ENCODE data around the gene SLC25A23. TPM values are rescaled to one million over a fixed set of nuclear protein-coding genes. Genes with fewer than 3 reads are reported as not detected.

The SLC25A23 gene
- total and polyA plus RNA-seq, 9 donors, result 26.7 to 74.0 (median 43.8) TPM

- TF ChIP-seq, protein P1, sequence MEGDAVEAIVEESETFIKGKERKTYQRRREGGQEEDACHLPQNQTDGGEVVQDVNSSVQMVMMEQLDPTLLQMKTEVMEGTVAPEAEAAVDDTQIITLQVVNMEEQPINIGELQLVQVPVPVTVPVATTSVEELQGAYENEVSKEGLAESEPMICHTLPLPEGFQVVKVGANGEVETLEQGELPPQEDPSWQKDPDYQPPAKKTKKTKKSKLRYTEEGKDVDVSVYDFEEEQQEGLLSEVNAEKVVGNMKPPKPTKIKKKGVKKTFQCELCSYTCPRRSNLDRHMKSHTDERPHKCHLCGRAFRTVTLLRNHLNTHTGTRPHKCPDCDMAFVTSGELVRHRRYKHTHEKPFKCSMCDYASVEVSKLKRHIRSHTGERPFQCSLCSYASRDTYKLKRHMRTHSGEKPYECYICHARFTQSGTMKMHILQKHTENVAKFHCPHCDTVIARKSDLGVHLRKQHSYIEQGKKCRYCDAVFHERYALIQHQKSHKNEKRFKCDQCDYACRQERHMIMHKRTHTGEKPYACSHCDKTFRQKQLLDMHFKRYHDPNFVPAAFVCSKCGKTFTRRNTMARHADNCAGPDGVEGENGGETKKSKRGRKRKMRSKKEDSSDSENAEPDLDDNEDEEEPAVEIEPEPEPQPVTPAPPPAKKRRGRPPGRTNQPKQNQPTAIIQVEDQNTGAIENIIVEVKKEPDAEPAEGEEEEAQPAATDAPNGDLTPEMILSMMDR (IDR thresholded peaks at IDR 0.05), result no peak
- TF ChIP-seq EP300 (IDR thresholded peaks at IDR 0.05) (no peak), POLR2A (IDR thresholded peaks at IDR 0.05) (no peak)
- intact Hi-C loops (cut with DNase I), result no loop called here
- no peaks in the 10 kb centered on the region for H3K4me1 ChIP-seq (ENCODE audit: insufficient read depth)
- H3K27me3 ChIP-seq, result no peaks in the 10 kb centered on the region
- WGBS, 3 donors, result 61 to 69% (median 65%) methylated on average over 7 of the region's 7 CpGs
- H3K4me3 ChIP-seq, result no peak overlapping the region
- no peaks in the 10 kb centered on the region for H3K9me3 ChIP-seq
- H3K36me3 ChIP-seq, result no peaks in the 10 kb centered on the region
- H3K27ac ChIP-seq, result no peak overlapping the region
- no peak for DNase-seq
Measured at GRCh38 chr19:6498294-6499036, 38.9 kb upstream of the SLC25A23 start.

- TF ChIP-seq POLR2A (IDR thresholded peaks at IDR 0.05) (no peak), EP300 (IDR thresholded peaks at IDR 0.05) (no peak)
- TF ChIP-seq, protein P1 (IDR thresholded peaks at IDR 0.05), result no peak
- Histone ChIP-seq H3K4me3 (no peak overlapping the region), H3K4me1 (ENCODE audit: insufficient read depth) (no peaks in the 10 kb centered on the region), H3K36me3 (no peaks in the 10 kb centered on the region), H3K9me3 (peaks cover 0 to 4% of the 10 kb centered on the region in 2 donors), H3K27me3 (no peaks in the 10 kb centered on the region), H3K27ac (no peak overlapping the region)
- DNase-seq, result no peak
- 93 to 96% (median 93%) methylated on average over 19 of the region's 19 CpGs for WGBS, 3 donors
- intact Hi-C loops (cut with DNase I), result no loop called here
Measured at GRCh38 chr19:6495947-6496346, 36.4 kb upstream of the SLC25A23 start.

DNA sequence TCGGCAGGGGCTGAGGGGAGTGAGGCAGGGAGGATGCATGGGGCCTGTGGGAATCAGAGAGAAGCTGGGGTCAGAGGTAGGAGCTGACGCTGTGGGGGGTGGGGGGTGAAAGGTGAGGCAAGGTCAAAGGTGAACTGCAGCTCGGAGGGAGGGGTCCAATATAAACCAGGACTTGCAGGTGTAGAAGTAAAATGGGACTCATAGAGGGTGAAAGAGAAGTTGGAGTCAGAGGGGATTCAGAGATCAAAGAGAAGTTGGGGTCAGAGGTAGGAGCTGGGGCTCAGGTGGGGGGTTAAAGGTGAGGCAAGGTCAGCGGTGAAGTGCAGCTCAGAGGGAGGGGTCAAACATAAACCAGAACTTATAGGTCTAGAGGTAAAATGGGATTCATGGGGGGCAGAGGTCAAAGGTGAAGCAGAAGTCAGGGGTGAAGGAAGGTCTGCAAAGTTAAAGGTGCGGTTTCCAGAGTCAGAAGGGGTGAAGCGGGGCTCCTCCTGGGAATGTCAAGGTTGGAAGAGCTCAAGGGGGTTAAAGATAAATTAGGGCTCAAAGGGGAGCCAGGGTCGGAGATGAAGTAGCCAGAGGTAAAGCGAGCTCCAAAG, 34.9 kb upstream of the SLC25A23 start:
- no peaks in the 10 kb centered on the region for H3K4me1 ChIP-seq (ENCODE audit: insufficient read depth)
- peaks cover 0 to 4% of the 10 kb centered on the region in 2 donors for H3K9me3 ChIP-seq
- no peaks in the 10 kb centered on the region for H3K27me3 ChIP-seq
- H3K36me3 ChIP-seq, result no peaks in the 10 kb centered on the region
- DNase-seq, result no peak
- intact Hi-C loops (cut with DNase I), result no loop called here
- TF ChIP-seq EP300 (IDR thresholded peaks at IDR 0.05) (no peak), POLR2A (IDR thresholded peaks at IDR 0.05) (no peak)
- TF ChIP-seq, protein P1 (IDR thresholded peaks at IDR 0.05), result no peak
- WGBS, 3 donors, result 66 to 72% (median 69%) methylated on average over 8 of the region's 8 CpGs
- no peak overlapping the region for H3K4me3 ChIP-seq
- H3K27ac ChIP-seq, result no peak overlapping the region

- no peaks in the 10 kb centered on the region for H3K36me3 ChIP-seq
Measured at GRCh38 chr19:6491802-6492592, 32.4 kb upstream of the SLC25A23 start.

More at GRCh38 chr19:6491802-6492592, 32.4 kb upstream of the SLC25A23 start:
- H3K9me3 ChIP-seq, result peaks cover 0 to 4% of the 10 kb centered on the region in 2 donors
- 75 to 91% (median 79%) methylated on average over 4 of the region's 4 CpGs for whole genome bisulfite sequencing, 3 donors
- TF ChIP-seq EP300 (IDR thresholded peaks at IDR 0.05), result no peak
- no peak for TF ChIP-seq POLR2A (IDR thresholded peaks at IDR 0.05)
- TF ChIP-seq, protein P1 (IDR thresholded peaks at IDR 0.05), result no peak
- intact Hi-C loops (cut with DNase I), result no loop called here
- H3K4me3 ChIP-seq, result no peak overlapping the region
- no peak for DNase-seq
- H3K27ac ChIP-seq, result no peak overlapping the region
- no peaks in the 10 kb centered on the region for H3K4me1 ChIP-seq (ENCODE audit: insufficient read depth)
- no peaks in the 10 kb centered on the region for H3K27me3 ChIP-seq

Measured in ovary (tissue), 9 donors.